Panc1 (cell line): Measurements from ENCODE around the gene LRRC74B. TPM values are rescaled to one million over a fixed set of nuclear protein-coding genes. Genes with fewer than 3 reads are reported as not detected.

ENCODE experiments used
- ATAC-seq: fragments of 200-7000 bp; cut with Tn5 transposase; 2 replicates; pipeline ENCODE4 v1.9.1; 2020; ENCODE audit warnings: mild to moderate bottlenecking, moderate library complexity
- BruUV-seq: library from RNA; stranded (reverse); fragments of 400-500 nt; replicated peaks from 2 replicates; lab custom pipeline; 2021; lab: Mats Ljungman, UMichigan
- CTCF ChIA-PET: fragments of 300-600 bp; sonication (Branson Sonifier 250); formaldehyde crosslinking; loops from one replicate; lab custom pipeline; 2022; ENCODE audit warnings: antibody characterized with exemption; lab: Charles Lee
- POLR2A ChIA-PET: fragments of 300-600 bp; sonication (Branson Sonifier 250); formaldehyde crosslinking; loops from one replicate; lab custom pipeline; 2022; ENCODE audit warnings: antibody characterized with exemption; lab: Charles Lee
- DNase-seq: peaks from one replicate; pipeline ENCODE4 v3.0.0-alpha.2; 2010; ENCODE audit warnings: low read depth, low spot score
- H3K27ac ChIP-seq: 2 replicates; pipeline ENCODE4 v1.5.1; 2011; ENCODE audit warnings: mild to moderate bottlenecking, low read length, inconsistent platforms
- H3K27me3 ChIP-seq: fragments of 200-500 bp; sonication (Bioruptor generic); 2 replicates; pipeline ENCODE4 v1.6.0; 2014; ENCODE audit warnings: low read length, inconsistent platforms; ENCODE audit not compliant: control insufficient read depth, insufficient read depth
- H3K36me3 ChIP-seq: fragments of 200-500 bp; sonication (Bioruptor generic); 2 replicates; pipeline ENCODE4 v1.5.1; 2014; ENCODE audit warnings: inconsistent platforms, mild to moderate bottlenecking, low read length, moderate library complexity; ENCODE audit not compliant: control insufficient read depth, insufficient read depth
- H3K4me1 ChIP-seq: 2 replicates; pipeline ENCODE4 v1.5.1; 2011; ENCODE audit warnings: inconsistent platforms, mild to moderate bottlenecking, low read length, moderate library complexity; ENCODE audit not compliant: control insufficient read depth, insufficient read depth
- H3K4me3 ChIP-seq, 2 experiments: 2 replicates each; pipeline ENCODE4 v1.5.1; 2011 to 2012; ENCODE audit warnings: low read depth in 2 of 2, low read length in 2 of 2, mild to moderate bottlenecking in 2 of 2, inconsistent platforms in 1 of 2, moderate library complexity in 1 of 2
- H3K9me3 ChIP-seq: fragments of 200-500 bp; sonication (Bioruptor generic); 2 replicates; pipeline ENCODE4 v1.5.1; 2014; ENCODE audit warnings: low read depth, mild to moderate bottlenecking, inconsistent platforms, low read length, moderate library complexity; ENCODE audit not compliant: control insufficient read depth, insufficient read depth
- POLR2AphosphoS5 ChIP-seq: IDR thresholded peaks from 2 replicates; pipeline ENCODE4 v1.6.1; 2012; ENCODE audit warnings: mild to moderate bottlenecking, low read depth, low read length, moderate library complexity
- SIN3A ChIP-seq: IDR thresholded peaks from 2 replicates; pipeline ENCODE4 v1.6.1; 2012; ENCODE audit warnings: low read depth, mild to moderate bottlenecking, low read length, moderate library complexity, borderline replicate concordance; ENCODE audit not compliant: insufficient read depth
- TCF7L2 ChIP-seq: IDR thresholded peaks from 2 replicates; pipeline ENCODE4 v1.6.1; 2011; ENCODE audit warnings: mild to moderate bottlenecking, low read depth, low read length, inconsistent platforms
- in situ Hi-C: cut with HindIII; loops from 2 replicates; pipeline ENCODE4 v1.10.0; 2016; ENCODE audit warnings: low sequenced_read_pairs, low pct_unique_long_range_greater_than_20kb
- intact Hi-C: fragments of 100-400 bp; cut with micrococcal nuclease; formaldehyde crosslinking; loops from one replicate; pipeline ENCODE4 v1.10.0; 2022; ENCODE audit not compliant: unreplicated experiment
- total RNA-seq: library from RNA; stranded (reverse); gene quantifications from one replicate; pipeline ENCODE4 v1.2.1, GENCODE V29; 2021; ENCODE audit not compliant: unreplicated experiment
- TF ChIP-seq, protein P1 (sequence below), 2 experiments: IDR thresholded peaks; 2 replicates each; pipeline ENCODE4 v1.6.1; 2011 to 2012; ENCODE audit warnings: low read depth in 2 of 2, control low read depth in 1 of 2, low read length in 1 of 2, mild to moderate bottlenecking in 1 of 2, moderate library complexity in 1 of 2; ENCODE audit not compliant: insufficient read depth in 1 of 2
- TF ChIP-seq, protein P2 (sequence below): fragments of 450-650 bp; IDR thresholded peaks from 2 replicates; pipeline ENCODE4 v1.5.1; 2017; ENCODE audit warnings: mild to moderate bottlenecking

LRRC74B gene
- total RNA-seq, 1 experiment from 2014 or later = not detected

DNA sequence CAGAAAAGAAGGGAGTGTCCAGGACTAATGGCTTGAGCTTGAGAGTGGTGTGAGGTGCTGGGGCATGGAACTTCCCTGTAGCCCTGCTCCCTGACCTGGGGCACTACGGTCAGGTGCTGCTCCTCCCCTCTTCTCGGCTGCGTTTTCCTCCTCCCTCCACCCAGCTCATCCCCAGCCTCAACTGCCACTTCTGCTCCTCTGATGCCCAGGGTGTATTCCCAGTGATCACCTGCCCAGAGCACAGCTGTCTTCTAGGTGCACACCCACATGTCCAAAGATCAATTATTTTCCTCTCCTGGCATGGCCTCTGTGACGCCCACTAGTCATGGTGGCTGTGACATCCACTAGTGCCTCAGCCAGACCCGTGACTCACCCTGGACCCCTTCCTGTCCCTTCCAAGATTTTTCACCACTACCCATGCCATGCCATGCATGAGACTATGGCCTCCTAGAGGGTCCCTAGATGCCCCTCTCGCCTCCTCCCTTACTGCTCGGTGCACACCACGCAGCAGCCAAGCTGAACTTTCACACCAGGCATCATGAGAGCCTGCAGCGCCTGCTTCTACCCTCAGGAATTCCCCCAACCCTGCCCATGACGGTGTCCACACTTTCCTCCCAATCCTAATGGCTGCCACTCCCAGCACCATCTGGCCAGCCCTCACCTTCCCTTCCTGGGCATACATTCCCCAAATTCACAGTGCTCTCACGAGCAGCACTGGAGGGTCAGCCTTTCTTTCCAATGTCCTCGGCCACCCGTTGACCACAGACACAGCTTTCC is 28.9 kb upstream of the LRRC74B start:
- H3K27ac ChIP-seq = no peak overlapping the region
- POLR2A ChIA-PET = no interaction called here
- H3K9me3 ChIP-seq = no peaks in the 10 kb centered on the region
- no peaks in the 10 kb centered on the region for H3K27me3 ChIP-seq
- no peak for TF ChIP-seq POLR2AphosphoS5
- no peak for TF ChIP-seq TCF7L2
- no peak for TF ChIP-seq SIN3A
- TF ChIP-seq, protein P1, sequence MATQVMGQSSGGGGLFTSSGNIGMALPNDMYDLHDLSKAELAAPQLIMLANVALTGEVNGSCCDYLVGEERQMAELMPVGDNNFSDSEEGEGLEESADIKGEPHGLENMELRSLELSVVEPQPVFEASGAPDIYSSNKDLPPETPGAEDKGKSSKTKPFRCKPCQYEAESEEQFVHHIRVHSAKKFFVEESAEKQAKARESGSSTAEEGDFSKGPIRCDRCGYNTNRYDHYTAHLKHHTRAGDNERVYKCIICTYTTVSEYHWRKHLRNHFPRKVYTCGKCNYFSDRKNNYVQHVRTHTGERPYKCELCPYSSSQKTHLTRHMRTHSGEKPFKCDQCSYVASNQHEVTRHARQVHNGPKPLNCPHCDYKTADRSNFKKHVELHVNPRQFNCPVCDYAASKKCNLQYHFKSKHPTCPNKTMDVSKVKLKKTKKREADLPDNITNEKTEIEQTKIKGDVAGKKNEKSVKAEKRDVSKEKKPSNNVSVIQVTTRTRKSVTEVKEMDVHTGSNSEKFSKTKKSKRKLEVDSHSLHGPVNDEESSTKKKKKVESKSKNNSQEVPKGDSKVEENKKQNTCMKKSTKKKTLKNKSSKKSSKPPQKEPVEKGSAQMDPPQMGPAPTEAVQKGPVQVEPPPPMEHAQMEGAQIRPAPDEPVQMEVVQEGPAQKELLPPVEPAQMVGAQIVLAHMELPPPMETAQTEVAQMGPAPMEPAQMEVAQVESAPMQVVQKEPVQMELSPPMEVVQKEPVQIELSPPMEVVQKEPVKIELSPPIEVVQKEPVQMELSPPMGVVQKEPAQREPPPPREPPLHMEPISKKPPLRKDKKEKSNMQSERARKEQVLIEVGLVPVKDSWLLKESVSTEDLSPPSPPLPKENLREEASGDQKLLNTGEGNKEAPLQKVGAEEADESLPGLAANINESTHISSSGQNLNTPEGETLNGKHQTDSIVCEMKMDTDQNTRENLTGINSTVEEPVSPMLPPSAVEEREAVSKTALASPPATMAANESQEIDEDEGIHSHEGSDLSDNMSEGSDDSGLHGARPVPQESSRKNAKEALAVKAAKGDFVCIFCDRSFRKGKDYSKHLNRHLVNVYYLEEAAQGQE (IDR thresholded peaks at IDR 0.05; ENCODE audit: insufficient read depth in 1 of 2, low read depth in 2 of 2, low read length in 1 of 2) = no peak
- TF ChIP-seq, protein P2, sequence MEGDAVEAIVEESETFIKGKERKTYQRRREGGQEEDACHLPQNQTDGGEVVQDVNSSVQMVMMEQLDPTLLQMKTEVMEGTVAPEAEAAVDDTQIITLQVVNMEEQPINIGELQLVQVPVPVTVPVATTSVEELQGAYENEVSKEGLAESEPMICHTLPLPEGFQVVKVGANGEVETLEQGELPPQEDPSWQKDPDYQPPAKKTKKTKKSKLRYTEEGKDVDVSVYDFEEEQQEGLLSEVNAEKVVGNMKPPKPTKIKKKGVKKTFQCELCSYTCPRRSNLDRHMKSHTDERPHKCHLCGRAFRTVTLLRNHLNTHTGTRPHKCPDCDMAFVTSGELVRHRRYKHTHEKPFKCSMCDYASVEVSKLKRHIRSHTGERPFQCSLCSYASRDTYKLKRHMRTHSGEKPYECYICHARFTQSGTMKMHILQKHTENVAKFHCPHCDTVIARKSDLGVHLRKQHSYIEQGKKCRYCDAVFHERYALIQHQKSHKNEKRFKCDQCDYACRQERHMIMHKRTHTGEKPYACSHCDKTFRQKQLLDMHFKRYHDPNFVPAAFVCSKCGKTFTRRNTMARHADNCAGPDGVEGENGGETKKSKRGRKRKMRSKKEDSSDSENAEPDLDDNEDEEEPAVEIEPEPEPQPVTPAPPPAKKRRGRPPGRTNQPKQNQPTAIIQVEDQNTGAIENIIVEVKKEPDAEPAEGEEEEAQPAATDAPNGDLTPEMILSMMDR = no peak
- H3K4me1 ChIP-seq = peaks cover 12% of the 10 kb centered on the region
- H3K4me3 ChIP-seq = no peak overlapping the region
- DNase-seq (no peak), ATAC-seq (no peak)
- H3K36me3 ChIP-seq = no peaks in the 10 kb centered on the region
- intact Hi-C loops = no loop called here
- CTCF ChIA-PET = no interaction called here
- in situ Hi-C loops = no loop called here
- no TSS peak for BruUV-seq

DNA sequence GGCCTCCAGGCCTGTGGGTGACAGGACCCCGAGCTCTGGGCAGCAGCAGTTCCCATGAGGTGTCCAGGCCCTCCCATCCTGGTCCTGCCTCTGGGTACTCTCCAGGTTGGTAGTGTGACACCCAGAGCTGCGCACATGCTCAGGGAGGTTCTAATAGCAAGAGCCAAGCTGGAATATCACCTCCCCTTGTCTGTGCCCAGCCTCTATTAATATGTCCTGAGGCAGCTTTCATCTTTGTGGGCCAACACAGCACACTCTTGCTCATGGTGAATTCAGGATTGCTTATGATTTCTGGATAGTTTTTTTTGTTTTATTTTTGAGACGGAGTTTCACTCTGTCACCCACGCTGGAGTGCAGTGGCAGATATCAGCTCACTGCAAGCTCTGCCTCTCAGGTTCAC is 27.4 kb upstream of the LRRC74B start:
- ChIA-PET POLR2A (no interaction called here), CTCF (no interaction called here)
- in situ Hi-C loops = no loop called here
- peaks cover 9% of the 10 kb centered on the region for H3K4me1 ChIP-seq
- TF ChIP-seq, protein P2 = no peak
- TF ChIP-seq TCF7L2 = no peak
- no peak for TF ChIP-seq POLR2AphosphoS5
- TF ChIP-seq SIN3A = no peak
- TF ChIP-seq, protein P1 (IDR thresholded peaks at IDR 0.05; ENCODE audit: insufficient read depth in 1 of 2, low read depth in 2 of 2, low read length in 1 of 2) = no peak
- no peaks in the 10 kb centered on the region for H3K36me3 ChIP-seq
- H3K27ac ChIP-seq = no peak overlapping the region
- no peak for DNase-seq
- no peaks in the 10 kb centered on the region for H3K27me3 ChIP-seq
- intact Hi-C loops = no loop called here
- ATAC-seq = no peak
- BruUV-seq = no TSS peak
- no peak overlapping the region for H3K4me3 ChIP-seq
- no peaks in the 10 kb centered on the region for H3K9me3 ChIP-seq
